ENCODE results near the gene MOGAT2.

MOGAT2 gene

DNA sequence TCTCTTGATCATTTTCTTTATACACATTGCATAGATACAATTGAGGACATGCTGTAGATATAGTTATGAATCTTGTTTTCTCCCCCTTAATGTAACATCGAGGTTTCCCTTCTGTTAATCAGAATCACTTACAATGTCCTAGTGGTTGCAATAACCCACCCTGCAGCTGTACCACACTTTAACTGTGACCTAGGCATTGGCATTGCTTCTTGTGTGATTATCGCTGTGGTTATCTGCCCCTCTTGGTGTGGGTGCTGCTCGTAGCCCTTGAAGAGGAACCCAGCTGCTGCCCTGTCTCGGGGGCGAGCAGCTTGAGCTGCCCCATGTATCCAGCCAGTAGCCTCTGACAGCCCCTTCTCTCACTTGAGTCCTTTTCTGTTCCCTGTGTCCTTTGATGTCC is 52.5 kb downstream of the MOGAT2 start:
- Histone ChIP-seq H2AFZ (ENCODE audit: low read length) (no peak overlapping the region), H3K27ac (ENCODE audit: low read length) (no peak overlapping the region), H3K27me3 (replicated peaks; ENCODE audit: insufficient read depth, low read length) (no peaks in the 10 kb centered on the region), H3K4me2 (ENCODE audit: low read depth, low read length) (no peak overlapping the region), H3K9me2 (replicated peaks; ENCODE audit: insufficient read depth, low read length) (no peaks in the 10 kb centered on the region), H3K36me3 (replicated peaks; ENCODE audit: insufficient read depth, low read length) (no peaks in the 10 kb centered on the region), H4K20me1 (ENCODE audit: insufficient read depth, low read length) (no peaks in the 10 kb centered on the region), H3K9me3 (replicated peaks; ENCODE audit: insufficient read depth, low read length) (no peaks in the 10 kb centered on the region), H3F3A (ENCODE audit: insufficient read depth, low read length) (no peaks in the 10 kb centered on the region), H3K4me3 (ENCODE audit: low read length) (no peak overlapping the region), H3K4me1 (ENCODE audit: low read length) (peaks cover 25% of the 10 kb centered on the region), H3K79me2 (ENCODE audit: low read length) (peaks cover 7% of the 10 kb centered on the region), H3K9ac (ENCODE audit: low read length) (no peak overlapping the region)
- no peak for DNase-seq
- TF ChIP-seq EZH2 (optimal IDR thresholded peaks at IDR 0.05; ENCODE audit: low read depth, low read length): no peak
- TF ChIP-seq EZH2phosphoT487 (IDR thresholded peaks at IDR 0.05; ENCODE audit: low read length): no peak
- TF ChIP-seq, protein P1, sequence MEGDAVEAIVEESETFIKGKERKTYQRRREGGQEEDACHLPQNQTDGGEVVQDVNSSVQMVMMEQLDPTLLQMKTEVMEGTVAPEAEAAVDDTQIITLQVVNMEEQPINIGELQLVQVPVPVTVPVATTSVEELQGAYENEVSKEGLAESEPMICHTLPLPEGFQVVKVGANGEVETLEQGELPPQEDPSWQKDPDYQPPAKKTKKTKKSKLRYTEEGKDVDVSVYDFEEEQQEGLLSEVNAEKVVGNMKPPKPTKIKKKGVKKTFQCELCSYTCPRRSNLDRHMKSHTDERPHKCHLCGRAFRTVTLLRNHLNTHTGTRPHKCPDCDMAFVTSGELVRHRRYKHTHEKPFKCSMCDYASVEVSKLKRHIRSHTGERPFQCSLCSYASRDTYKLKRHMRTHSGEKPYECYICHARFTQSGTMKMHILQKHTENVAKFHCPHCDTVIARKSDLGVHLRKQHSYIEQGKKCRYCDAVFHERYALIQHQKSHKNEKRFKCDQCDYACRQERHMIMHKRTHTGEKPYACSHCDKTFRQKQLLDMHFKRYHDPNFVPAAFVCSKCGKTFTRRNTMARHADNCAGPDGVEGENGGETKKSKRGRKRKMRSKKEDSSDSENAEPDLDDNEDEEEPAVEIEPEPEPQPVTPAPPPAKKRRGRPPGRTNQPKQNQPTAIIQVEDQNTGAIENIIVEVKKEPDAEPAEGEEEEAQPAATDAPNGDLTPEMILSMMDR (IDR thresholded peaks at IDR 0.05; ENCODE audit: low read length): no peak

DNA sequence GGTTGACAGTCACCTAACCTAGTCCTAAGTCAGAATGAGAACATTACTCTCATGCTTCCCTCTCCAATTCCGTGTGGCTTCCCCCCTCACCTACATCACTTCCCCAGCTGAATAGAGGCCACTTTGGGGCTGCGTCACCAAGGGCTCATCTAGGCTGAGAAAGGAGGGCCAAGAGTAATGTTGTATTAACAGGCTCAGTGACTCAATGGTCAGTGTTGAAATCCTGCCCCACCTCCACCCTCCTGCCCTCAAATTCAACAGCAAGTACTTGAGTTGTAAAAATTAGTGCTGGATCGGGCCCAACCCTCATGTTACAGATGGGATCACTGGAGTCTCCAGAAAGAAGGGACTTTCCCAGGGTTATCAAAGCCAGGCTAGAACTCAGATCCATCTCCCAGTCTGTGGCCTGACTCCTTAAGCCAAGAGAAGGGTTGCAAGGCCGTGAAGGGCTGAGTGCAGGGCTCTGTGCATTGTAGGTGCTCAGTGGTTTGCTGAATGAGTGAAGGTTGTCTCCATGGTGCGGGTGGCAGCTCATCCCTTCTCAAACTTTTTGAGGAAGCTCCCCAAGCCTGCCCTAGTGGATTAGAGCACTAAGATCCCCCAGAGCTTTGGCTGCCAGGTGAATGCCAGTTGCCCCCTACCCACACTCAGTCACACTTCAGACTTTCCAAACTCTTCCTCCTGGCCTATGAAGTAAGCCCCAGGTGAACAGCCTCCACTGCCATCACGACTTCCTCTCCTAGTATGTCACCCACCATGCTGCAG is 54.2 kb downstream of the MOGAT2 start:
- Histone ChIP-seq H3K9me2 (replicated peaks; ENCODE audit: insufficient read depth, low read length) (no peaks in the 10 kb centered on the region), H3K9ac (ENCODE audit: low read length) (no peak overlapping the region), H3K9me3 (replicated peaks; ENCODE audit: insufficient read depth, low read length) (no peaks in the 10 kb centered on the region), H3K27ac (ENCODE audit: low read length) (no peak overlapping the region), H3K4me1 (ENCODE audit: low read length) (peaks cover 25% of the 10 kb centered on the region), H3K4me3 (ENCODE audit: low read length) (no peak overlapping the region), H4K20me1 (ENCODE audit: insufficient read depth, low read length) (no peaks in the 10 kb centered on the region), H3F3A (ENCODE audit: insufficient read depth, low read length) (no peaks in the 10 kb centered on the region), H3K36me3 (replicated peaks; ENCODE audit: insufficient read depth, low read length) (no peaks in the 10 kb centered on the region), H3K4me2 (ENCODE audit: low read depth, low read length) (no peak overlapping the region), H3K79me2 (ENCODE audit: low read length) (peaks cover 7% of the 10 kb centered on the region), H3K27me3 (replicated peaks; ENCODE audit: insufficient read depth, low read length) (no peaks in the 10 kb centered on the region), H2AFZ (ENCODE audit: low read length) (no peak overlapping the region)
- no peak for TF ChIP-seq EZH2phosphoT487 (IDR thresholded peaks at IDR 0.05; ENCODE audit: low read length)
- no peak for DNase-seq

DNA sequence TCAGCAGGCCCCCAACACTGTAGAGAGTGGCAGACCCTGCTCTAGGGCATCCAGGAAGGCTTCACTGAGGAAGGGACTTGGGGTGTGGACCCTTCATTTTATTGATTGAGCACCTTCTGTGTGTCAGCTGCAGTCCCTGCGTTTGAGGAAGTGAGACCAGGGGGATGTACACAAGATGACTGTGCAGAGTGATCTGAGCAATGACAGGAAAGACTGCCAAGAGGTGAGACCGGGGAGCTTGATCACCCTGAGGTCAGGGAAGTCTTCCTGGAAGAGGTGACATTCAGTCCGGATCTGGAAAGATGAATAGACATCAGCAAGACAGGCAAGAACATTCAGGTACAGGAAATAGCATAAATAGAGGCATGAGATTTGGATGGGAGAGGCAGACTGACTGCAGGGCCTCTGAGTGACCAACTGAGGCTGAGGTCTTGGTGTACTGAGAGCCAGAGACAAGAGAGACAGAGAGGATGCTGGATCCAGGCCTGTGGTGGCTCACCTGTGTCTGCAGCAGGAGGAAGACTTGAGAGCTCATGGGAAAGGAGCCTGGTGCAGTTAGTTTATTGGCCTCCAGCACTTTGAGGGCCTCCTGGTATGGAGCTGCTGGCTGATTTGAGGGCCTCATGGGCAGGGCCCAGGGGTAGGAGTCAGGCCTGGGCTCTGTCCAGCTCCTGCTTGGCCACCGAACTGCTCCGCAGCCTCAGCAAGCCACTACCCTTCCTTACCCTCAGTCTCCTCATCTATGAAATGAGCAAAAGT is 56.1 kb downstream of the MOGAT2 start:
- H3K27ac ChIP-seq (ENCODE audit: low read length): peak overlapping the region; percentile 11; the same call in 1 of the 2 replicates
- 0 out of 2 replicates have a peak overlapping the region, but pooled peaks have one; percentile 3 for H3K4me2 ChIP-seq (ENCODE audit: low read depth, low read length)
- H3K4me1 ChIP-seq (ENCODE audit: low read length): peaks cover 19% of the 10 kb centered on the region
- no peaks in the 10 kb centered on the region for H3K27me3 ChIP-seq (replicated peaks; ENCODE audit: insufficient read depth, low read length)
- H3K4me3 ChIP-seq (ENCODE audit: low read length): no peak overlapping the region
- H3F3A ChIP-seq (ENCODE audit: insufficient read depth, low read length): no peaks in the 10 kb centered on the region
- no peaks in the 10 kb centered on the region for H3K9me3 ChIP-seq (replicated peaks; ENCODE audit: insufficient read depth, low read length)
- H4K20me1 ChIP-seq (ENCODE audit: insufficient read depth, low read length): no peaks in the 10 kb centered on the region
- H2AFZ ChIP-seq (ENCODE audit: low read length): no peak overlapping the region
- H3K9ac ChIP-seq (ENCODE audit: low read length): no peak overlapping the region
- peak; percentile 23 for DNase-seq
- no peaks in the 10 kb centered on the region for H3K36me3 ChIP-seq (replicated peaks; ENCODE audit: insufficient read depth, low read length)
- peaks cover 6% of the 10 kb centered on the region for H3K79me2 ChIP-seq (ENCODE audit: low read length)
- TF ChIP-seq, protein P1 (IDR thresholded peaks at IDR 0.05; ENCODE audit: low read length): no peak
- TF ChIP-seq EZH2phosphoT487 (IDR thresholded peaks at IDR 0.05; ENCODE audit: low read length): no peak
- TF ChIP-seq EZH2 (optimal IDR thresholded peaks at IDR 0.05; ENCODE audit: low read depth, low read length): no peak
- H3K9me2 ChIP-seq (replicated peaks; ENCODE audit: insufficient read depth, low read length): no peaks in the 10 kb centered on the region

All from MM.1S (cell line).